ENCODE data around the gene RIPOR1.
"Not testable (repeated sequence)": the region's sequence is repeated elsewhere in the genome, so short reads cannot be mapped to it uniquely, and the experiment has no call there.

The RIPOR1 gene

GRCh38 chr16:67517661-67518423 is 10.8 kb upstream of the RIPOR1 start:
- DNase-seq, result no peak

- DNase-seq, result no peak
Measured at GRCh38 chr16:67518676-67519075, 10.0 kb upstream of the RIPOR1 start.

- DNase-seq, result no peak
Measured at GRCh38 chr16:67519242-67519641, 9.4 kb upstream of the RIPOR1 start.

- peak; percentile 94 to 99 for DNase-seq
Measured at GRCh38 chr16:67521095-67521804, 7.4 kb upstream of the RIPOR1 start.

GRCh38 chr16:67525176-67525860 is 3.3 kb upstream of the RIPOR1 start:
- no peak for DNase-seq

- DNase-seq, result no peak
Measured at GRCh38 chr16:67526149-67526791, 2.4 kb upstream of the RIPOR1 start.

GRCh38 chr16:67528870-67529581 is 397 bp downstream of the RIPOR1 start:
- DNase-seq, result no peak

- no peak for DNase-seq
Measured at GRCh38 chr16:67529582-67530012, 968 bp downstream of the RIPOR1 start.

GRCh38 chr16:67530013-67530939 is 1.6 kb downstream of the RIPOR1 start:
- no peak for DNase-seq

GRCh38 chr16:67531247-67531646 is 2.6 kb downstream of the RIPOR1 start:
- DNase-seq, result no peak

- DNase-seq, result no peak
Measured at GRCh38 chr16:67533024-67533560, 4.5 kb downstream of the RIPOR1 start.

GRCh38 chr16:67533987-67534386 is 5.4 kb downstream of the RIPOR1 start:
- DNase-seq, result not testable (repeated sequence)

- DNase-seq, result no peak
Measured at GRCh38 chr16:67534431-67534830, 5.8 kb downstream of the RIPOR1 start.

- DNase-seq, result no peak
Measured at GRCh38 chr16:67535201-67535600, 6.6 kb downstream of the RIPOR1 start.

- peak; percentile 52 to 59 for DNase-seq
Measured at GRCh38 chr16:67537270-67537635, 8.6 kb downstream of the RIPOR1 start.

GRCh38 chr16:67537636-67538591 is 9.3 kb downstream of the RIPOR1 start:
- peak; percentile 53 to 69 for DNase-seq

GRCh38 chr16:67538666-67539101 is 10.1 kb downstream of the RIPOR1 start:
- DNase-seq, result no peak

- no peak for DNase-seq
Measured at GRCh38 chr16:67539271-67539670, 10.6 kb downstream of the RIPOR1 start.

- DNase-seq, result no peak
Measured at GRCh38 chr16:67539691-67540635, 11.3 kb downstream of the RIPOR1 start.
